Dedifferentiated amniotic fluid mesenchymal stem cell (primary cell): ENCODE data around the gene ARRB1.

Source experiments
- DNase-seq: peaks from one replicate; pipeline ENCODE4 v3.0.0-alpha.2; 2016; ENCODE audit errors: extremely low spot score

Gene ARRB1

DNA sequence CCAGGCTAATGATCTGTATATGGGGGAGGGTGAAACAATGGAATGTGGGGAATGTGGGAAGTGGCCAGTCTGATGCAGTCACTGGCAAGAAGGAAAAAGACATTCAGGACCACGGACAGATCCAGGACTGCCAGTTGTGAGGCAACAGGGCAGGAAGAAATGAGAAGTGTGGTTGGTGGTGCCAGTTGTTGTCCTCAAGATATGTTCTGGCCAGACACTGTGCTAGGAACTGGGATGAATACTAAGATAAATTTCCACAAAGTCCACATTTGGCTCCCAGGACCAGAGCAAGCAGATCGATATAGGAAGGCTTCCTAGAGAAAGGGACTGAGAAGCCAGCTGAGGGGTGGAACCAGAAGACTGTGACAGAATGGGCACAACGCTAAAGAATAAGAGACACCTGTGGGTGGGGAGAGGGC is 117.7 kb downstream of the ARRB1 start:
- DNase-seq = peak; percentile 31

DNA sequence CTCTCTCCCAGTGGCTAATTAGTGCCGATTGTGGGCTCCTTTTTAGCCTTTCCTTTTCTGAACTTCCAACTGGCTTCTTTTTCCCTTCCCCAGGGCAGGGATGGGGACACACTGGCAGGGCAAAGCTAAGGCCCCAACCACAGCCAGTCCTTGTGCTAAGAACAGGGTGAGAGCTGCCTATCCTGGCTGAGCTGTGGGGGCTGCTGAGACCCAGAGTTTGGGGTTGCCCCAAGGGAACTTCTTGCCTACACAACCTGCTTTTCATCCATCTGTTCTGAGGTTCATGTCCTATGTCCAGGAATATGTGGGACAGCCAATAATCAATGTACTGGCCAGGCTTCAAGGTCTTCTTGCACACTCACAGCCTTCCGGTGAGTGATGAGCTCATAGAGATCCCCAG is 120.8 kb downstream of the ARRB1 start:
- no peak for DNase-seq

DNA sequence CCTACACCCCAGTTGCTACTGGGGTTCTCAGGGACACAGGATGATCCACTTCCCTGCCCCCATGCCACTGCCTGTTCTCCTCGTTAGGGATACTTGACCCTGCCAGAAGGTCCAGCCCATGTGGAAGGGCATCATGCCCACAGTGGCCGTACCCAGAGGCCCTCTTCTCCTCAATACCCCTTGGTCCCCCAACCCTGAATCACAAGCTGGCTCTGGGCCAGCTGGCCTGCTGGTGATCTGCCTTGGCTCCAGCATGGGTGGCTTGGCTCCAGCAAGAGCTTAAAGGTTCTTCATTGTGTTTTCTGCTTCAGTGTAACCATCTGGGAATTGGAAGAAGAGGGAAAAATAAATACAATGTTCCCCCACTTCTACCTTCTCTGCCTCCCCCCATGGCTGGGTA is 122.0 kb downstream of the ARRB1 start:
- no peak for DNase-seq

DNA sequence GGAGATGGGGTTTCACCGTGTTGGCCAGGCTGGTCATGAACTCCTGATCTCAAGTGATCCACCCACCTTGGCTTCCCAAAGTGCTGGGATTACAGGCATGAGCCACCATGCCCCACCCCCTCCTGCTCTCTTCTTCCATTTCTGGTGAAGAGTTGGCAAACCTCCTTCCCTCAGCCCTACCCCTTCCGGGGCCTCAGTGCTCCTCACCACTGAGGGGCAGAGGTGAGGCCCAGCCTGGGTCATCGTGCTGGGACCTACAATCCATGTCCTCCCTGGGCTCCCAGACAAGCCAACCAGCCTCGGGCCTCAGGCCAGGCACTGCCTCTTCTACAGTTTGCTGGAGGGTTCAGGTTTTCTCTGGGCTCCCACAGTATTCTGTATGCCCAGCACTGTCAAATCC is 125.7 kb downstream of the ARRB1 start:
- DNase-seq = no peak

DNA sequence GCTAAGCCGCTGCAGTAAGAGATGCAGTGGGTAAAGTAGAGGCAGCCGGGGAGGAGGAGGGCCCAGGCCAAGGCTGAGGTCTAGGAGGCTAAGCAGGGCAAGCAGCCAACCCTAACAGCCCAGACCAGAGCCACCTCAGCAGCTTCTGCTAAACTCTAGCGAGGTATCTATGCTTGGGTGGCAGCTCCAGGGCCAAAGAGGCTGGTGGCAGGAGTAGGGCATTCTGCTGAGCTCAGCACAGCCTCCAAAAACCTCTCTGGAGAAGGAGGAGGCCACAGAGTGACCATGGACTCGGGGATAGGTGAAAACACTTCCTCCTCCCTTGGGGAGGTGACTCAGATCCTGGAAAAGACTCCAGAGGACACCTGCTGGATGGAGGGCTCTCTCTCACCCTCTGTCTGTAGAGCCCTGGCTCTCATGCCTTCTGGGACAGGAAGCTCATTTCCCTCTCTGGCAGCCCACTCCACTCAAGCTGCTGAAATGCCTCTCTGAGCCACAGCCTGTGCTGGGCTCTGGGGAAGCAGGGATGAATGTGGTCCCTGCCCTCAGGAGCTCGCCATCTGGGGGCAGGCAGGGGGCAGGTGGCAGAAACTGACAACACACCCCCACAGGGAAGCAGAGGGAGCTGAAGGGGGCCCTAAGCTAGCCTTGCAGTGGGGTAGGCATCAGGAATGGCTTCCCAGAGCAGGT is 127.4 kb downstream of the ARRB1 start:
- DNase-seq = no peak

DNA sequence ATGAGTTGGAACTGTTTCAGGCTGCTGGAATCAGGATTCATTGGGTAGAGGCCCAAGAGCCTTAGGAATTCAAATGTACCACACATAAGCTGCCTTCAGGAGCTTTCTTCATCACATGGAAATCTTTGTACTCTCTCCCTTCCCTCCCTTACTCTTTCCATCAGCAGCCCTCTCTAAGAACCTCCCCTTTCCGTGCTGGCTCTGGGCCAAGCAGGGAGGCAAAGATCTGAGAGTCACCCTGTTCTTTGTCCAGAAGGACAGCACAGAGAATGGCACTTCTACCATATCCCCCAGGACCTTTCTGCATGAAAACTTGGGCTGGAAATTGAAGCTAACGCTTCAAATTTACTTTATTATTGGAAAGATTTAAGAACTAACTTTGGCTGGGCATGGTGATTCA is 131.6 kb downstream of the ARRB1 start:
- DNase-seq = no peak

DNA sequence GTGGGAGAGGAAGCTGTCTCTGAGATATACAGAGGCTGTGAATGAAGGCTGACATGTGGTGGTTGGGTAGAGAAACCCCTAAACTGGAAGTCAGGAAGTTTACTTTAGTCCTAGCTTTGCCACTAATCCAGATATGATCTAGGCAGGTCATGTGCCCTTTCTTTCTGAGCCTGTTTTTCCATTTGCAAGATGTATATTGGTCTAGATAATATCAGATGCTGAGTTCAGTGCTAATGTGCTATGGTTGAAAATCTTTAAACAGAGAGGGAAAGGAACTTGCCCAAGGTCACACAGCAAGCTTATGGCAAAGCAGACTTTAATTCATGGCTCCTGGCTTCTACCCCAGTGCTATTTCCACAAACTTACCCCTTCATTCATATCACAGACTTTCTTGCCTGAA is 136.6 kb downstream of the ARRB1 start:
- no peak for DNase-seq

DNA sequence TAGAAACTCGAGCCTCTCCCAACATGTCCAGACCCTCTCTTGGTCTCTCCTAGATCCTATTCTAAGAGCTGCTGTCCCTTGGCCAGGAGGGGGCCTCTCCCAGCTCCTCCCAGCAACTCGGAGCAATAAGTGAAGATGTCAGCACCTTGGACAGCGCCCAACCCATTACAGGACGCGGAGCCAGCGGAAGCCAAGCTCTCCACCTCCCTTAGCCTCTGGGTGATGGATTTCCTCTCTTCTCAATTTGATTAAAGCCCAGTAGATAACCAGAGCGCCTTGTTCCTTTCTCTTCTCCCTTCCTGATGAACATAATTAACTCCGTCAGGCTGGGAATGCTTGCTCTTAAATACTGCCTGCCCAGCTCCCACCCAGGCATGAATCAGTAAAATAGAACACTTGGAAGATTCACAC is 137.0 kb downstream of the ARRB1 start:
- no peak for DNase-seq
